Small intestine (tissue), 7 donors: ENCODE measurements around the gene KRTAP1-1. TPM values are rescaled to one million over a fixed set of nuclear protein-coding genes. Genes with fewer than 3 reads are reported as not detected.

ENCODE experiments used
- DNase-seq, 2 donors: peaks; one replicate each; pipeline versions ENCODE4 v3.0.0 to v3.0.0-alpha.2; 2013
- FAIRE-seq: peaks from 2 replicates; lab custom pipeline; 2012; peaks lifted over from hg19 to GRCh38; lab: Jason Lieb, UNC
- H3K27ac ChIP-seq, 3 donors: one replicate each; pipeline ENCODE4 v1.5.1; 2013; ENCODE audit warnings: low read length in 2 of 3, mild to moderate bottlenecking in 2 of 3, control low read depth in 1 of 3, inconsistent platforms in 1 of 3, low read depth in 1 of 3, moderate library complexity in 1 of 3
- H3K27me3 ChIP-seq, 3 donors: one replicate each; pipeline ENCODE4 v1.6.1; 2013; ENCODE audit warnings: low read length in 3 of 3, inconsistent platforms in 1 of 3; ENCODE audit not compliant: control insufficient read depth in 3 of 3, insufficient read depth in 3 of 3
- H3K36me3 ChIP-seq, 3 donors: one replicate each; pipeline ENCODE4 v1.6.1; 2013; ENCODE audit warnings: low read length in 3 of 3, inconsistent platforms in 1 of 3, low read depth in 1 of 3, mild to moderate bottlenecking in 1 of 3, moderate library complexity in 1 of 3; ENCODE audit not compliant: control insufficient read depth in 3 of 3, insufficient read depth in 2 of 3
- H3K4me1 ChIP-seq, 3 donors: one replicate each; pipeline ENCODE4 v1.6.1; 2013; ENCODE audit warnings: low read length in 2 of 3, inconsistent platforms in 1 of 3, low read depth in 1 of 3, mild to moderate bottlenecking in 1 of 3, moderate library complexity in 1 of 3; ENCODE audit not compliant: control insufficient read depth in 3 of 3, insufficient read depth in 2 of 3
- H3K4me3 ChIP-seq, 3 donors: one replicate each; pipeline ENCODE4 v1.5.1; 2013; ENCODE audit warnings: low read length in 3 of 3, control low read depth in 1 of 3, inconsistent platforms in 1 of 3, low read depth in 1 of 3, mild to moderate bottlenecking in 1 of 3, moderate library complexity in 1 of 3
- H3K9me3 ChIP-seq, 2 donors: one replicate each; pipeline ENCODE4 v1.6.1; 2013; ENCODE audit warnings: low read depth in 1 of 2, low read length in 1 of 2; ENCODE audit not compliant: control insufficient read depth in 2 of 2, insufficient read depth in 1 of 2
- WGBS, 3 donors: extraction: QIAGEN DNeasy Blood & Tissue Kit; methylation state at CpG; one replicate each; pipeline ENCODE4 v1.1.7; 2013; 5-methylcytosine and 5-hydroxymethylcytosine counted together
- polyA plus RNA-seq, 4 donors: library from polyadenylated mRNA; stranded (reverse) in 3 of 4; unstranded in 1 of 4; fragments of 200-250 nt in 3 of 4; fragments of 120-200 nt in 1 of 4; gene quantifications; one replicate each; pipeline versions ENCODE4 v1.2.1 to v1.2.3, GENCODE V29; 2013
- donor health status: healthy with polysubstance abuse.
- donor health status: control.
- donor health status: control.
- donor health status: Bipolar disorder and iron deficiency.
- donor health status: healthy.

Gene KRTAP1-1
- polyA plus RNA-seq, 4 donors, result not detected

DNA sequence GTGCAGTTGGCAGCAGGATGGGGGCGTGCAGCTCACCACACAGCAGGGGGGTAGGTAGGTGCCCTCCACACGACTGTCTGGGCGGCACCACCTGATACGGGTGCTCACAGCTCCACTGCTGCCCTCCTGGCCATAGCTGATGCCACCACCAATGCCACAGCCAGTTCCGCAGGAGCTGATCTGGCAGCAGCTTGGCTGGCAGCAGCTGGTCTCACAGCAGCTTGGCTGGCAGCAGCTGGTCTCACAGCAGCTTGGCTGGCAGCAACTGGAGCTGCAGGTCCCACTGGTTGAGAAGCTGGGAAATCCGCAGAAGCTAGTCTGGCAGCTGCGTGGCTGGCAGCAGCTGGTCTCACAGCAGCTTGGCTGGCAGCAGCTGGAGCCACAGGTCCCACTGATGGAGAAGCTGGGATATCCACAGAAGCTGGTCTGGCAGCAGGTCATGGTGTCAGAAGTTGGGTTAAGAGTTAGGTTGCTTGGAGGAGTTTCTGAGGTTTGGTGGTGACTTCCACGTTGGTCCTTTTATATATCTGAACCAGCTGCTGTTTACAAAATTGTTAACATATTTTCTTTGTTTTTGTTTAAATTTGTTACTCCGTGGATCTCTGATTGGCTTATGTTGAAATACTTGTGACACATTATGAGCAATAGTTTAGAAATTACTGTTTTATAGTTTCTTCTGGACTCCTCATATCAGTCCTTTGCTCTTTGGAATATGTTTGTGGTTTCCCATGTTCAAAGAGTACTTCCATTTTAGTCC is 14.4 kb downstream of the KRTAP1-1 start, which contains the start of gene KRTAP1-5:
Gene KRTAP1-5, minus strand, starts transcription at position 494 of the 757 bp plus-strand sequence. Its CDS starts 53 bp downstream, at position 441.
- no peaks in the 10 kb centered on the region for H3K27me3 ChIP-seq
- WGBS, 3 donors, result 56 to 72% (median 71%) methylated on average over 9 of the region's 9 CpGs
- no peak within 1 kb of the TSS for H3K27ac ChIP-seq
- H3K36me3 ChIP-seq, result no peaks in the 10 kb centered on the region
- FAIRE-seq, result no peak
- H3K4me3 ChIP-seq, result no peak within 1 kb of the TSS
- H3K4me1 ChIP-seq, result no peaks in the 10 kb centered on the region
- DNase-seq, result no peak
- H3K9me3 ChIP-seq, result no peaks in the 10 kb centered on the region

DNA sequence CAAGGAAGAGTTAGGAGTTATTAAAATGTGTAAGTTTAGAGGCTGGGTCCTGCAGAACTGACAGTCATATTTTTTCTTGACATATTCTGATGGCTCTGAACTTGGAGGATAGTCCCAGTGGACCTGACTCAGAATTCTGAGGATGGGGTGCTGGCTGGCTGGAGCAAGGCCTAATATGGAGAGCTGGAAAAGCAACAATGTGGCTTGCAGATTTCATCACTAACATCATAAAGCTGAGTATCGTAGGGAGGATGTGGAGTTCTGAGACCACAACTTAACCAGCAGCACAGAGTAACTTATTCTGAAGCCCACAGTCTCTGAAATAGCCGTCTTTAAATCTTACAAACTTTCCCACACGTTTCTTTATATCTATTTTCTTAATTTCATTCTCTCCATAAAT is 16.6 kb downstream of the KRTAP1-1 start:
- Histone ChIP-seq H3K27ac (no peak overlapping the region), H3K9me3 (no peaks in the 10 kb centered on the region), H3K36me3 (no peaks in the 10 kb centered on the region), H3K27me3 (peaks cover 0 to 2% (median 0%) of the 10 kb centered on the region in 3 donors), H3K4me3 (no peak overlapping the region), H3K4me1 (no peaks in the 10 kb centered on the region)
- no peak for DNase-seq
- no peak for FAIRE-seq
- 80 to 91% (median 81%) methylated on average over 3 of the region's 3 CpGs for WGBS, 3 donors

DNA sequence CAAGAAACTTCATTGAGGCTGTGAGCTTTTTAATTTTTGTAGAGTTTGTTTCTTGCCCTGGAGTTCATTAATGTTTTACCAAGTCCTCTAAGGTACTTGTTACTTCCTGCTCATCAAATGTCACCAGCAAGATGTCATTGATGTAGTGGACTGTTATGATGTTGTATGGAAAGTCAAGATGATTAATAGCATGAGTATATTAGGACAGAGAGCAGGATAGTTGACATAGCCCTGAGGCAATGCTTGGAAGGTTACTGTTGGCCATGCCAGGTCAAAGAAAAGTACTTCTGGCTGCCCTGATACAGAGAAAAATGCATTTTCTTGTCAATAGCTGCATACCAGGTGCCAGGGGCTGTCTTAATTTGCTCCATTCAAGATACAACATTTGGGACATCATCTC is 20.9 kb downstream of the KRTAP1-1 start:
- DNase-seq, result no peak
- H3K36me3 ChIP-seq, result no peaks in the 10 kb centered on the region
- no peak for FAIRE-seq
- no peak overlapping the region for H3K4me3 ChIP-seq
- H3K27ac ChIP-seq, result no peak overlapping the region
- no peaks in the 10 kb centered on the region for H3K4me1 ChIP-seq
- peaks cover 0 to 2% (median 0%) of the 10 kb centered on the region in 3 donors for H3K27me3 ChIP-seq
- no peaks in the 10 kb centered on the region for H3K9me3 ChIP-seq

- WGBS, 3 donors, result 94 to 98% (median 96%) methylated on average over 3 of the region's 3 CpGs
- no peaks in the 10 kb centered on the region for H3K9me3 ChIP-seq
- H3K4me3 ChIP-seq, result no peak overlapping the region
- FAIRE-seq (no peak), DNase-seq (no peak)
- H3K36me3 ChIP-seq, result no peaks in the 10 kb centered on the region
- H3K4me1 ChIP-seq, result no peaks in the 10 kb centered on the region
- no peak overlapping the region for H3K27ac ChIP-seq
- peaks cover 0 to 2% (median 0%) of the 10 kb centered on the region in 3 donors for H3K27me3 ChIP-seq
These were observed 21.8 kb downstream of the KRTAP1-1 start for GRCh38 chr17:41019415-41019814.

- no peak for DNase-seq
- H3K9me3 ChIP-seq, result no peaks in the 10 kb centered on the region
- no peak overlapping the region for H3K4me3 ChIP-seq
- WGBS, 3 donors, result 65 to 86% (median 71%) methylated on average over 3 of the region's 3 CpGs
- no peak overlapping the region for H3K27ac ChIP-seq
- FAIRE-seq, result no peak
- peaks cover 0 to 2% (median 0%) of the 10 kb centered on the region in 3 donors for H3K27me3 ChIP-seq
- no peaks in the 10 kb centered on the region for H3K36me3 ChIP-seq
- no peaks in the 10 kb centered on the region for H3K4me1 ChIP-seq
These were observed 22.7 kb downstream of the KRTAP1-1 start for GRCh38 chr17:41018541-41018940.

- Histone ChIP-seq H3K27me3 (peaks cover 0 to 2% (median 0%) of the 10 kb centered on the region in 3 donors), H3K4me1 (no peaks in the 10 kb centered on the region), H3K4me3 (no peak overlapping the region), H3K9me3 (no peaks in the 10 kb centered on the region), H3K36me3 (no peaks in the 10 kb centered on the region), H3K27ac (no peak overlapping the region)
- FAIRE-seq (no peak), DNase-seq (no peak)
- WGBS, 3 donors, result 81 to 84% (median 82%) methylated on average over 13 of the region's 13 CpGs
These were observed 24.6 kb downstream of the KRTAP1-1 start for GRCh38 chr17:41016578-41017215.

DNA sequence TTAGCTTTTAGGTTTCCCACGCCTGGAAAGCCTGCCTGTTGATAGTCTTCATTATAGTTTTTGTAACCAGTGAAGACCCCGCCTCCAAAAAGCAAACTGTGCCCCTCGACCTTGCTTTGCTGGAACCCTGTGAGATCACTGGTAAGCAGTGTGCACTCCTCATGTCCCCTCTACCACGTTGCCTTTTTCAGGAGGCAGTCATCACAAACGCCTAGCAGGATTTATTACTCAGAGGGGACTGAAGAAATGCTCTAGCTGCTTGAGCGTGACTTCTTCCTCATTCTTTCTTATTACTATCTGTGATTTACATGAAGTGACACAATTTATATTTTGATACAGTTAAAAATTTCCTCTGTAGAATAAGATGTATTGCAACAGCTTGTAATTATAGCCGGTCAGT is 25.8 kb downstream of the KRTAP1-1 start:
- H3K4me1 ChIP-seq, result no peaks in the 10 kb centered on the region
- no peak overlapping the region for H3K4me3 ChIP-seq
- no peak overlapping the region for H3K27ac ChIP-seq
- peaks cover 0 to 2% (median 0%) of the 10 kb centered on the region in 3 donors for H3K27me3 ChIP-seq
- no peak for FAIRE-seq
- no peaks in the 10 kb centered on the region for H3K9me3 ChIP-seq
- DNase-seq, result no peak
- no peaks in the 10 kb centered on the region for H3K36me3 ChIP-seq
- WGBS, 3 donors, result 66 to 78% (median 67%) methylated on average over 7 of the region's 7 CpGs

GRCh38 chr17:41013606-41014005 is 27.6 kb downstream of the KRTAP1-1 start:
- no peak for FAIRE-seq

More at GRCh38 chr17:41013606-41014005, 27.6 kb downstream of the KRTAP1-1 start:
- no peaks in the 10 kb centered on the region for H3K27me3 ChIP-seq
- H3K9me3 ChIP-seq, result no peaks in the 10 kb centered on the region
- no peak for DNase-seq
- no peaks in the 10 kb centered on the region for H3K36me3 ChIP-seq
- WGBS, 3 donors, result 17 to 33% (median 24%) methylated on average over 1 of the region's 1 CpG
- no peak overlapping the region for H3K27ac ChIP-seq
- H3K4me1 ChIP-seq, result no peaks in the 10 kb centered on the region
- H3K4me3 ChIP-seq, result no peak overlapping the region
